Measurements from ENCODE around the gene RTN4RL1.

GRCh38 chr17:1995321-1995892 is 29.7 kb downstream of the RTN4RL1 start:
- no peak for TF ChIP-seq MEIS2 (CRISPR knock-in tag; IDR thresholded peaks at IDR 0.05)
- TF ChIP-seq BRCA1 (CRISPR knock-in tag; IDR thresholded peaks at IDR 0.05) = no peak
- TF ChIP-seq ZNF362 (CRISPR knock-in tag; IDR thresholded peaks at IDR 0.05; ENCODE audit: borderline replicate concordance) = peak; percentile 92
- no peak for TF ChIP-seq ZFP41 (CRISPR knock-in tag; IDR thresholded peaks at IDR 0.05; ENCODE audit: borderline replicate concordance)
- no peak for TF ChIP-seq ZNF512 (CRISPR knock-in tag; IDR thresholded peaks at IDR 0.05)
- TF ChIP-seq CTCF (CRISPR knock-in tag; IDR thresholded peaks at IDR 0.05) = 0 out of 2 replicates have a peak, but pooled peaks have one; percentile 3
- no peak for TF ChIP-seq REST (IDR thresholded peaks at IDR 0.05; ENCODE audit: borderline replicate concordance in 1 of 2, low read depth in 1 of 2, low read length in 2 of 2)
- TF ChIP-seq GABPA (IDR thresholded peaks at IDR 0.05; ENCODE audit: low read depth, low read length) = peak; percentile 53
- peak; percentile 75 for TF ChIP-seq GABPA (CRISPR knock-in tag; IDR thresholded peaks at IDR 0.05; ENCODE audit: low read depth)
- no peak for TF ChIP-seq CBX2 (IDR thresholded peaks at IDR 0.05; ENCODE audit: low read depth, low read length)
- TF ChIP-seq CBX2 (CRISPR knock-in tag; IDR thresholded peaks at IDR 0.05; ENCODE audit: low read depth) = no peak
- no peak for TF ChIP-seq DBP (CRISPR knock-in tag; IDR thresholded peaks at IDR 0.05; ENCODE audit: not compliant biosample characterization)
- no peak for TF ChIP-seq ZNF280B (CRISPR knock-in tag; IDR thresholded peaks at IDR 0.05; ENCODE audit: borderline replicate concordance)
- peak in 1 of 2 experiments; percentile 49; a peak in 1 of 4 replicates for TF ChIP-seq POLR2A (IDR thresholded peaks at IDR 0.05; ENCODE audit: insufficient read depth in 1 of 2, low read depth in 2 of 2, low read length in 2 of 2)
- no peak for TF ChIP-seq DZIP1 (CRISPR knock-in tag; IDR thresholded peaks at IDR 0.05)
- no peak for TF ChIP-seq CREM (IDR thresholded peaks at IDR 0.05)
- TF ChIP-seq CREM (CRISPR knock-in tag; IDR thresholded peaks at IDR 0.05) = no peak

All from HepG2 (cell line).